HEK293 (cell line): Measurements from ENCODE around the gene HIP1.

Experiments
- ELK4 ChIP-seq: IDR thresholded peaks from 2 replicates; pipeline ENCODE4 v1.6.1; 2011; ENCODE audit warnings: mild to moderate bottlenecking, low read depth, low read length, borderline replicate concordance
- HIC1 ChIP-seq: fragments of 450-650 bp; formaldehyde crosslinking; IDR thresholded peaks from 2 replicates; pipeline ENCODE4 v1.5.1; 2016; ENCODE audit warnings: missing biosample characterization, missing genetic modification characterization
- KLF8 ChIP-seq: fragments of 450-650 bp; formaldehyde crosslinking; IDR thresholded peaks from 2 replicates; pipeline ENCODE4 v1.5.1; 2016; ENCODE audit warnings: missing biosample characterization, missing genetic modification characterization
- KLF9 ChIP-seq: fragments of 450-650 bp; formaldehyde crosslinking; IDR thresholded peaks from 2 replicates; pipeline ENCODE4 v1.5.1; 2016; ENCODE audit warnings: missing biosample characterization, missing genetic modification characterization, low read depth
- PATZ1 ChIP-seq: fragments of 450-650 bp; formaldehyde crosslinking; IDR thresholded peaks from 2 replicates; pipeline ENCODE4 v1.5.1; 2016; ENCODE audit warnings: missing biosample characterization, missing genetic modification characterization
- SP2 ChIP-seq: fragments of 450-650 bp; formaldehyde crosslinking; IDR thresholded peaks from 2 replicates; pipeline ENCODE4 v1.5.1; 2016; ENCODE audit warnings: missing biosample characterization, missing genetic modification characterization
- ZBTB20 ChIP-seq: fragments of 450-650 bp; formaldehyde crosslinking; IDR thresholded peaks from 2 replicates; pipeline ENCODE4 v1.5.1; 2016; ENCODE audit warnings: missing biosample characterization, missing genetic modification characterization
- ZBTB26 ChIP-seq: fragments of 450-650 bp; formaldehyde crosslinking; optimal IDR thresholded peaks from 2 replicates; pipeline ENCODE3; 2016; ENCODE audit warnings: missing biosample characterization, mild to moderate bottlenecking, missing genetic modification characterization
- ZFHX2 ChIP-seq: fragments of 450-650 bp; formaldehyde crosslinking; conservative IDR thresholded peaks from 2 replicates; pipeline ENCODE4 v1.5.1; 2016; ENCODE audit warnings: missing biosample characterization, missing genetic modification characterization
- ZFP69B ChIP-seq: fragments of 450-650 bp; formaldehyde crosslinking; IDR thresholded peaks from 2 replicates; pipeline ENCODE4 v1.5.1; 2016; ENCODE audit warnings: missing biosample characterization, missing genetic modification characterization
- ZIC2 ChIP-seq: fragments of 450-650 bp; formaldehyde crosslinking; IDR thresholded peaks from 2 replicates; pipeline ENCODE4 v1.5.1; 2016; ENCODE audit warnings: missing biosample characterization, missing genetic modification characterization
- ZNF280D ChIP-seq: fragments of 450-650 bp; formaldehyde crosslinking; IDR thresholded peaks from 2 replicates; pipeline ENCODE4 v1.5.1; 2016; ENCODE audit warnings: missing biosample characterization, missing genetic modification characterization
- ZNF341 ChIP-seq: fragments of 450-650 bp; formaldehyde crosslinking; IDR thresholded peaks from 2 replicates; pipeline ENCODE4; 2016; ENCODE audit warnings: low read depth, missing biosample characterization, missing genetic modification characterization
- ZNF37A ChIP-seq: fragments of 450-650 bp; IDR thresholded peaks from 2 replicates; pipeline ENCODE4 v1.5.1; 2018; ENCODE audit warnings: missing biosample characterization, missing genetic modification characterization
- ZSCAN30 ChIP-seq: fragments of 450-650 bp; IDR thresholded peaks from 2 replicates; pipeline ENCODE4 v1.5.1; 2018; ENCODE audit warnings: missing biosample characterization, mild to moderate bottlenecking, missing genetic modification characterization, moderate library complexity

The HIP1 gene

GRCh38 chr7:75738975-75739795 is 444 bp upstream of the HIP1 start (continued):
- TF ChIP-seq HIC1 = 0 out of 2 replicates have a peak, but pooled peaks have one; percentile 48
- TF ChIP-seq ZSCAN30 (tag by site-specific recombination) = 0 out of 2 replicates have a peak, but pooled peaks have one; percentile 19
- TF ChIP-seq ZBTB20 = peak; percentile 95
- TF ChIP-seq ZNF280D (tag by site-specific recombination) = no peak
- peak; percentile 90 for TF ChIP-seq ZFHX2 (tag by site-specific recombination)
- peak; percentile 74; the same call in 1 of the 2 replicates for TF ChIP-seq ZFP69B
- peak; percentile 50; the same call in 1 of the 2 replicates for TF ChIP-seq ZIC2 (tag by site-specific recombination)
- TF ChIP-seq KLF8 = peak; percentile 58; the same call in 1 of the 2 replicates
- no peak for TF ChIP-seq ZNF341 (tag by site-specific recombination)
- no peak for TF ChIP-seq ZNF37A (tag by site-specific recombination)
- 0 out of 2 replicates have a peak, but pooled peaks have one; percentile 32 for TF ChIP-seq KLF9 (tag by site-specific recombination)
- TF ChIP-seq ELK4 = no peak; the same call in 1 of the 2 replicates
- TF ChIP-seq SP2 = peak; percentile 81
- TF ChIP-seq PATZ1 (tag by site-specific recombination) = peak; percentile 53
- TF ChIP-seq ZBTB26 = peak; percentile 74
